Measurements from ENCODE around the gene SELL.
"Not testable (repeated sequence)": the region's sequence is repeated elsewhere in the genome, so short reads cannot be mapped to it uniquely, and the experiment has no call there.

SELL gene

DNA sequence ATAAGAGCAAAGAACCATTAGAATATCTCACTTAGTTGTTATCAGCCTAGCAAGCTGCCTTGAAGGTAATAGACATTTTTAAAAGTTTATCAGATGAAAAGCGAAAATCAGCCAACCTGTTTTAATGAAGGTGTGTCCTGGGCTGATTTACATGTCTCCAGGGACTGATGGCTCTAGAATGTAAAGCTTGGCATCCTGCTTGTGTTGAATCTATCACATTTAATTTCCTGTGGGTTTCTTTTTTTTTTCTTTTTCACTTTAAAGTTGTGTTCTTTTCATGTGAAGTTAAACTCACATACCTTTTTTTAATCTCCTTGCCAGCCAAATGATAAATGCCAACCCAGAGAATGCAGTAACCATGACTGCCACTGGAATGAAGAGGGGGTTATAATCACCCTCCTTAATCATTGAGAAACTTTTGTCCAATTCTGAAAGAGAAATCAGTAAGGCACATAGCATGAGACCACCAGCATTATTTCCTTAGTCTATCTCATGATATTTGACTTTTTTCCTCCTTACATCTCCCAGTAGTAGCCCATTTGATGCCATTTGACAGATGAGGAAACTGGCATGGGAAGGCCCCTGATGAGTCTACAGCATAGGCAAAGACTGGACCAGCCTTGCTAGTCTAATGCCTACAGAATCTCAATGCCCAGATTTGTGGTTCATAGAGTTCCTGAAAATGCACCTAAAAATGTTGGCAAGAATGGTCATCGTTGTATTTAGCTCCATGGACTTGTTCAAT lies 10.0 kb downstream of the SELL start:
- no peak for DNase-seq

DNA sequence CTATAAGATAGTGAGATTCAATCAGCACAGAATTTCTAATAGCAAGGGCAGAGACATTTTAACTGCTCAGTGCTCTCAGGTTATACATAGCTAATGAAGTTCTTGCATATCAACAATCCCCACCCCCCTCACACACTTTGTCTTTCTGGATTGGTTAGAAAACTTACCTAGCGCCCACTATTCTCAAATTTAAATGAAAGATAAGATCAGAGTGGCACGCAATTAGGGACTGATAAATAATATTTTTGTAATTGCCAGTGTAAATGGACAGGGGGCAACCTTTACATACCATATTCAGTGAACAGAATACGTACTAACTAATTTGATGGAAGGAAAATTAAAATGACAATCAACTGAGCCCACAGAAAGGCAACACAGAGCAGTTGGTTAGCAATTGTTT lies 11.7 kb downstream of the SELL start:
- DNase-seq, result no peak

DNA sequence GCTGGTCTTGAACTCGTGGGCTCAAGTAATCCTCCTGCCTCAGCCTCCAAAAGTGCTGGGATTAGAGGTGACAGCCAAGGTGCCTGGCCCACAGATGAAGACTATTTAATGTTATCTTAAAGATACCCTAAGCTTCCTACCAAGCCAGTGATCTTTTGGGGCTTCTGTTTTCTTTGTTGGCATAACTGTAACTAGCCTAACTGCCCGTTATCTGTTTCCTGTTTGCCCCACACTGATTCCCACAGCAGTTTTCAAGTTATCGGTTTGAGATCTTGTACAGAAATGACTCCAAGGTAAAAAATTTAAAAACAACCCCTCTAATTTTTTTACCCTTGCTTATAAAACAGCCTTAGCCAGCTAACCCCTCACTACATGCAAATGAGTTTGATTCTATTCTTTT lies 12.4 kb downstream of the SELL start:
- DNase-seq, result no peak

DNA sequence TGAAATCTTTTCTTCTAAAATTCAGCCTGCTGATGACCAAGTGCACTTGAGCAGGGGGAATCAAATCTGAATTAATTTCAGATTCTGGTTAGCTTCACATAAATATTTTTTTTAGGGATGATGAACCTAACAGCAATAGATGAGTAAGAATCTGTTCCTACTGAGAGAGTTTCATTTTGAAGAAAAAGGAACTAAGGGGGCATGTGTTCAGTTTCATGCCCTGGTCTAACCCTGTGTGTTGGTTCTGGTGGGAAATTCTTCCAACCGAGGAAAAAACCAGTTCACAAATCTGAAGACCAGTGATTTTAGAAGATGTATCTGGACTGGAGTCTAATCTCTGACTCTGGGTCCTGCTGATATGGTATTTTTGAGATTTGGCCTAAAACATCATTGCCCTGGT lies 13.7 kb downstream of the SELL start:
- DNase-seq, result no peak

DNA sequence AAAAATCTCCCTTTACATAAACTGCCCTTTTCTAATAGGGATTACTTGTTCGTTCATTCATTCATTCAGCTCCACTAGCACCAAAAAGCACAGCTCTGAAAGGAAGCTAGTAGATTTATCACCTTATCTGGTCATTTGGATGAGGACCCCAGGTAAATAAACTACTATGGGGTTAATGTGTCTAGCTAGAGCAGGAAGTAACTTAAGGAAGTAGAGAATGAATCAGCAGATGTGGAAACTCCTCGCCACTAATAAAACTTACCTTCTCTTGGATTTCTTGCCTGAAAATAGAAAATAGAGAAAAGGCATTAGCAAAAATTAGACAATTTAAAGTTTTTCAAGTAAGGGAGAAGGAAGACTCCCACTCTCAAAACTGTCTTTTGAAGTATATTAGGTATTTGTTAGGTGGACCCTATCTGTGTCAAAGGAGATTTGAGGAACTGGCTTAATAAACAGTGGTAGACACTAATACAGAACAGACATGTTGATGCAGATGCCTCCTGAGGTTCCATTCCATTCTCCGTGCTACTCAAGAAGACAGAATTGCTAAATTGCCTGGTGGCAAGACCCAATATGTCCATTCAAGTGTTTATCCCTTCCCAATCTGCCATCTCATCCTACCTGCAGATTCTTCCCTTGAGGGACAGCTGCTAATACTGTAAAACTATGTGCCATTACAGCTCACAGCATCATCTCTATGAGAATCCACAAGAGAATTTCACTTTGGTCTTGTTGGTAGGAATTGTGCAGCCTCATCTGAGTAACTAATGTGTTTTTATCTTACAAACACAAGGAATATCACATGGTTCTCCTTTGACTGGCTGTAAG lies 14.9 kb downstream of the SELL start:
- DNase-seq, result no peak

DNA sequence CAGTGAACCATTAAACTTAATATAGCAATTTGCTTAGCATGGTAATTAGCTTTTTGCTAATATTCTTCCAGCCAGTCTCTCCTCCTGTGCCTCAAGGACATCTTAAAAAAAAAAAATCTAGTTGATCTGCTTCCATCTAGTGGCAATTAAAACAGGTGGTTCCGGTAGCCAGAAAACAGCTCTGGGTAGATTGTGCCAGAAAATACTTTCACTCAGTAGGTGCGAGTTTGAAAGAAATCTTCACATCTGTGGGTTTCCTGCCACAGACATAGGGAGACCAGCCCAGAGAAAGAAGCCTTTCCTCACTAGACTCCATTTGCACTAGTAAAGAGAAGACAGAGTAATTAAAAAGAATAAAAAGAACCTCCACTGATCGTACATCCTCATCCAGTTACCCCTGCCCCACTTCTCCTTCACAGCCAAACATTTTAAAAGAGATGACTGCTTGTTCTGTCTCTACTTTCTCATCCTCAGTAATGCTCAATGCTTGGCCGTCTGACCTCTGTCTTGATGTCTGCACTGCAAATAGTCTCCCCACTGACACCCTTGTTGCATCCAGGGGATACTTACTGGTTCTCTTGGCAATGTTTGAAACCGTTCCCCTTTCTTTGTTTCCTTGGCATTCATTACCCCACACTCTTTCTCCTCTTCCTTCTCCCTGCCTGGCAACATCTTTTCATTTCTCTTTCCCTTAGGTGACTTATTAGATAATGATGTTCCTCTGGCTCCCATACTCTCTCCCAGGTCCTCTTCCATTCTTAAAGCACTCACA lies 16.9 kb downstream of the SELL start:
- DNase-seq, result no peak

DNA sequence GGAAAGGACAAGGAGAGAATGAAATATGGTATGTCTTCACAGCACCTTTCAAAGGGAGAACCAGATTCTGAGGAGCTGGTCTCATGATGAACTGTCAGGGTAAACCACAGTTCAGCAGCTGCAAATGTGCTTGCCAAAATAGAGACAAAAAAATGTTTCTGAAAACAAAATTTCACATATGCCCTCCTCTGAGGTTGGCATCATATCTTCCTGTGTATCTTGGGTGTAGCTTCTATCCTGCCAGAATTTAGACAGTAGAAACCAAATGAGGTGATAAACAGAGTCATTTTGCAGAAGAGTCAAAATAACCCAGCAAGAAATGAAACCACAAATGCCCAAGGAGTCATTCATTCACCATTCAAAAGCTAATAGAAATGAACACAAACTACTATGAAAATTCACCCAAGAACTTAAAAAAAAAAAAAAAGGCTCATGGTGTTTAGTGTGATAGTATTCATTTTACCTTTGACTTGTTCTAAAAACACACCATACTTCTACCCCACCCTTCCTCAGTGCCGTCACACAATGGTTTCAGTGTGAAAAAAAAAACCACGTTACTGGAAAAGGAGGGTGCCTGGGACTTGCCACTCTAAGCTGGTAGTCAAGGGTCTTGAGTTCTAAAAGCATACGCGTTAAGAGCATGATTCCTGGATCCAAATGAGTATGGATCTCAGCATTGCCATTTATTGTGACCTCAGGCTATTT lies 18.5 kb downstream of the SELL start:
- DNase-seq, result no peak

DNA sequence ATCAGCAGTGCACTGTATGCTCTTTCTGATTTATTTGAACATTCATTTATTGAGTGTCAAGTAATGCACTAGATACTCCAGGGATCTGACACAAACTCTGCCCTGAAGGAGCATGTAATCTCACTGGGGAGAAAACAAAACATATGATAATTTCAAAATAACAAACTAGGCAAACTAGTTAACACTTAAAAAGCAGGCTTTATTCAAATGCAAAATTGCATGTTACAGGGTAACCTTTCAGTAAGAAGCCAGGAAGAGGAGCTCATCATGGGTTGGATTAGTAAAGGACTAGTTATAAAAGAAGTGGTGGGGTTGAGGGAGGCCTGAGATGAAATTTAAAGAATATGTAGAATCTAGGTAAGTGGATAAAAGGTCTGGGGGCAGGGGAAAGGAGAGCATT lies 20.9 kb downstream of the SELL start:
- no peak for DNase-seq

DNA sequence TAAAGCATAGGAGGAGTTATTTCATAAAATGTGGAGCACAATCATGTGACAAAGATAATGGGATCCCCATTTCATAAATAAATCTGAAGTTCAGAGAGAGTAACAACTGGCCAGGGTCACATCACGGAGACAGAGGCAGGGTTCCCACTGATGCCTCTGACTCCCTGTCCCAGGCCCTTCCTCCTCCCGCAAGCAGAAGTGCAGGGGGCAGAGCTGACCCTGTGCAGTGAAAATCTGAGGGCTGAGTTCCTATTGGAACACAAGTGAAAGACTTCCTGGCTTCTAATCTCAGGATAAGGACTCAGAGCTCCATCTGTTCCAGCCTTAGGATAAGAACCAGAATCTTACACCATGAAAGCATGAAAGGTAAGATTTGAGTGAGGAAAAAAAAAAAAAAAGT lies 22.0 kb downstream of the SELL start:
- DNase-seq, result no peak

DNA sequence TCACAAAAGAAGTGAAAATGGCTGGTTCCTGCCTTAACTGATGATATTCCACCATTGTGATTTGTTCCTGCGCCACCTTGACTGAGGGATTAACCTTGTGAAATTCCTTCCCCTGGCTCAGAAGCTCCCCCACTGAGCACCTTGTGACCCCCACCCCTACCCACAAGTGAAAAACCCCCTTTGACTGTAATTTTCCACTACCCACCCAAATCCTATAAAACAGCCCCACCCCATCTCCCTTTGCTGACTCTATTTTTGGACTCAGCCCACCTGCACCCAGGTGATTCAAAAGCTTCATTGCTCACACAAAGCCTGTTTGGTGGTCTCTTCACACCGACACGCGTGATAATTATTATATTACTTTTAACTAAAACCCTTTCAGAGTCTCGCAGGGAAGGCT lies 23.0 kb downstream of the SELL start:
- not testable (repeated sequence) for DNase-seq

DNA sequence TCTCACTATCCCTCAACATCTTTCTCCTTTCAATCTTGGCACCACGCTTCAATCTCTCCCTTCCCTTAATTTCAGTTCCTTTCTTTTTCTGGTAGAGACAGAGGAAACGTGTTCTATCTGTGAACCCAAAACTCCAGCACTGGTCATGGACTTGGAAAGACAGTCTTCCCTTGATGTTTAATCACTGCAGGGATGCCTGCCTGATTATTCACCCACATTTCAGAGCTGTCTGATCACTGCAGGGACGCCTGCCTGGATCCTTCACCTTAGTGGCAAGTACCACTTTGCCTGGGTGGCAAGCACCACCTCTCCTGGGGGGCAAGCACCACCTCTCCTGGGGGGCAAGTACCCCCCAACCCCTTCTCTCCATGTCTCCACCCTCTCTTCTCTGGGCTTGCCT lies 27.8 kb downstream of the SELL start:
- DNase-seq, result no peak

DNA sequence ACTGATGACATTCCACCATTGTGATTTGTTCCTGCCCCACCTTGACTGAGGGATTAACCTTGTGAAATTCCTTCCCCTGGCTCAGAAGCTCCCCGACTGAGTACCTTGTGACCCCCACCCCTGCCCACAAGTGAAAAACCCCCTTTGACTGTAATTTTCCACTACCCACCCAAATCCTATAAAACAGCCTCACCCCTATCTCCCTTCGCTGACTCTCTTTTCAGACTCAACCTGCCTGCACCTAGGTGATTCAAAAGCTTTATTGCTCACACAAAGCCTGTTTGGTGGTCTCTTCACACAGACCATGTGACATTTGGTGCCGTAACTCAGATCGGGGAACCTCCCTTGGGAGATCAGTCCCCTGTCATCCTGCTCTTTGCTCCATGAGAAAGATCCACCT lies 28.3 kb downstream of the SELL start:
- not testable (repeated sequence) for DNase-seq

DNA sequence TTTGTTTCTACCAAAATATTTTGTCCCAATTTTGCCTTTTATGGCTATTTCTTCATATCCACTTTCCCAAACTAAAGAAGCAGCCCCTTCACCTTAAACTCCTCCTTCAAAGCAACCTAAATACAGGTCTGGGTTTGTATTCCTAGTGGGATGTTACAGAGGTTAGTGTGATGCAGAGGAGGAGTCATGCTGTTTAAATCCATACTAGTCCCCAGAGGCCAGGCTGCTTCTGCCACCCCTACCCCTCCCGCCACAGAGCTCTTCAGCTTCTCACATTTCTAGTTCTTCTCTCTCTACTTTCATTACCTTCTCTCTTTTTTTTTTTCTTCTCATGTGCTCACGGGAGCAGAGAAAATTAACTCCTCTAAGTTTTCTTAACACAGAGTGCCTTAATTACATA lies 29.3 kb downstream of the SELL start:
- no peak for DNase-seq

DNA sequence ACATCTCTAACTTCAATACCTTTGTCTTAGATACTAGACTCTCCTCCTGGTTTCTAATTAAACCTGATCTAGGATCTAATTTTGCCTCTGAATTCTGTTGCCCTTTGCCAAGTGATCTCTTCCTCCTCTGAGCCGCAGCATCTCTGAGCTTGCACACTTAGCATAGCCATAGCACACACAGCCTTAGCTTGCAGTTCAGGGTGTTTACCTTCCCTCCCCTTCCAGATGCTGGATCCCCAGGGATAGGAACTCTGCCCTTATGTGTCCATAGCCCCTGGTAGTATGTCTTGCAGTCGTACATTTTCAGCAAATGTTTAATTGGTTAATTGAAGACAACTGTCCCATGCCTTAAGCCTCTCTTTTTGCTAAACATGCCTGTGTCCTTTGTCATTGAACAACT lies 30.3 kb downstream of the SELL start:
- no peak for DNase-seq

DNA sequence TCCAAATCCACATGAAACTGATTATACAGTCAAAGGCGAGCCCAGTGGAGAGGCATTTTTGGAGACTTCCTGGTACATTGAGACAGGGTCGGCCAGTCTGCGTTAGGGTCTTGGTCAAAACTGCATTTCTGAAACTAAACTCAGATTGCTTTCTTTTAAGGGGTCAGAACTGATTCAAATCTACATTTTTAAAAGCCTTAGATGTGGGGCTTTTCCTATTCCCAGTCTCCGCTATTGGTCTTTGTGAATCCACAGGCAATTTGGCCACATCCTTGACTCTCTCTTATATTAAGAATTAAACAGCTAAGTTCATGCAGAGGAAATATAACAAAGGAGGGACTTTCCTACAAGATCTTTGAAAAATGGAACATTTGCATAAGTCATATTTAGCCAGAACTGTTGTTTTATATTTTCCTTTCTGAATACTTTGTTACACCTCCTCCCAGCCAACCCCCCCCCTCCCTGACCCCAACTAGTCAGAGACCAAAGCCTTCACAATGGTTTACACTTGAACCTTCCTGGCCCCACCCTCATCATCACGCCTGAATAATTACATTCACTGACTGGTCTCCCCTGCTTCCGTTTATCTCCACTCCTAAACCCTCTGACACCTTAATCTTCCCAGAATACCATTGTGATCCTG lies 30.9 kb downstream of the SELL start:
- DNase-seq, result no peak

DNA sequence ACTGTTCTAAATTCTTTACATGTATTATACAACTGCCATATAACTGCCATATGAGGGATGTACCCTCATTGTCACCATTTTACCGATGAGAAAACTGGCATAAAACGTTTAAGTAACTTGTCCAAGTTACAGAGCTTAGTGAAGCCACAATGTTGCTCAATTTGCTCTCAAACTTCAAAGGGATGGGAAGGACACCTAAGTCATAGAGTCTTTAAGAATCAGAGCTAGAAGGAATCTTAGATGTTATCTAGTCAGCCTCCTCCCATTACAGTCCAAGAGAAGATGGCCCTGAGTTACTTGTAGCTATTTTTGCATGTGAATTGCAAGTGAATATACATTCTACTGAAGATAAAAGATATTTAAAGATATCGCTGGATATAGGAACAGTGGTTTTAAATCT lies 31.7 kb downstream of the SELL start:
- no peak for DNase-seq

DNA sequence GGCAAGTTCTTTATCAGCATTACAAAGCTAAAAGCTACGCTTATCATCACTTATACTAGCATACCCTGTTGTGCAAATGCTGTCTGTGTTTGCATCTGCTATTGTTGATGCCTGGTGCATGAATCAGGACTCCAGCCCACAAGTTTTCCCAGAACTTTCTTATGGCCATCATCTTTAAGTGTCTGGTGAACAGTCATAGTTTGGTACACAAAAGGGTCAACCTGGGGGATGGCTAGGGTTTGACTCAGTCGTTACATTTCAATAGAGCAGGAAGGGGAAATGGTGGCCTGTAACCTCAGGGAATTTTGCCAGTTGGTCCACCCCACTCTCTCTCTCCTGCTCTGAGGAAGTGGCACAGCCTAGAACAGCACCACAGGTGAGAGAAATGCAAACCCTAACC lies 35.4 kb downstream of the SELL start:
- DNase-seq, result no peak

DNA sequence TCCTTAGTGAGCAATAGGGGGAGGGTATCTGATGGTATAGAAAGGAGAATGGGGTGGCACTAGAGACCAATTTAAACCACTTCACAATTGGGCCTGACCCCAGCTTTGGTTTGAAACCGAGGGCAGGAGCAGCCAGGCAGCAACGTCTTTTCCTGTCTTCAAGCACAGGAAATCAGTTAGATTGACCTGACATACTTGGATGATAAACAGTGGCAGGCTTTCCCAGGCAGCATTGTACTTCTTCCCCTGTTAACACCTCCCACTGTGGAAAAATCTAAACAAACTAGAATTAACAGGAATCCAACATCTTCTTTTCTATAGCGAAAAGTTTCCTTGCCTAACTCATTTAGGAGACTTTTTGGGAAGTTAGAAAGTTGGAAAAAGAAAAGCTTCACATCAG lies 40.6 kb downstream of the SELL start:
- DNase-seq, result no peak

DNA sequence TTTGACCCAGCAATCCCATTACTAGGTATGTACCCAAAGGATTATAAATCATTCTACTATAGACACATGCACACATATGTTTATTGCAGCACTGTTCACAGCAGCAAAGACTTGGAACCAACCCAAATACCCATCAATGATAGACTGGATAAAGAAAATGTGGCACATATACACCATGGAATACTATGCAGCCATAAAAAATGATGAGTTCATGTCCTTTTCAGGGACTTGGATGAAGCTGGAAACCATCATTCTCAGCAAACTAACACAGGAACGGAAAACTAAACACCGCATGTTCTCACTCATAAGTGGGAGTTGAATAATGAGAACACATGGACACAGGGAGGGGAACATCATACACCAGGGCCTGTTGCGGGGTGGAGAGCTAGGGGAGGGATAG lies 41.2 kb downstream of the SELL start:
- not testable (repeated sequence) for DNase-seq

DNA sequence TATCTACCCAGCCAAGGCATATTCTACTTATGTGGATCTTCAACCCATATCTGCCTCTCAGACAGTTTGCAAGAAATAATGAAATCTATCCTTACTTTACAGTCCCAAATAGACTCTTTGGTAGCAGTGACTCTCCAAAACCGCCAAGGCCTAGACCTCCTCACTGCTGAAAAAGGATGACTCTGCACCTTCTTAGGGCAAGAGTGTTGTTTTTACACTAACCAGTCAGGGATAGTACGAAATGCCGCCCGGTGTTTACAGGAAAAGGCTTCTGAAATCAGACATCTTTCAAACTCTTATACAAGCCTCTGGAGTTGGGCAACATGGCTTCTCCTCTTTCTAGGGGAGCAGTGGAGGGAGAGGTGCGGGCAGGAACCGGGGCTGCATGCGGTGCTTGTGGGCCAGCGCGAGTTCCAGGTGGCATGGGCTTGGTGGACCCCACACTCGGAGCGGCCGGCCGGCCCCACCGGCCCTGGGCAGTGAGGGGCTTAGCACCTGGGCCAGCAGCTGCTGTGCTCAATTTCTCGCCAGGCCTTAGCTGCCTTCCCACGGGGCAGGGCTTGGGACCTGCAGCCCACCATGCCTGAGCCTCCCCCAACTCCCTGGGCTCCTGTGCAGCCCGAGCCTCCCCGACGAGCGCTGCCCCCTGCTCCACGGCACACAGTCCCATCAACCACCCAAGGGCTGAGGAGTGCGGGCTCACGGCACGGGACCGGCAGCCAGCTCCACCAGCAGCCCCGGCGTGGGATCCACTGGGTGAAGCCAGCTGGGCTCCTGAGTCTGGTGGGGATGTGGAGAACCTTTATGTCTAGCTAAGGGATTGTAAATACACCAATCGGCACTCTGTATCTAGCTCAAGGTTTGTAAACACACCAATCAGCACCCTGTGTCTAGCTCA lies 43.5 kb downstream of the SELL start:
- DNase-seq, result not testable (repeated sequence)

DNA sequence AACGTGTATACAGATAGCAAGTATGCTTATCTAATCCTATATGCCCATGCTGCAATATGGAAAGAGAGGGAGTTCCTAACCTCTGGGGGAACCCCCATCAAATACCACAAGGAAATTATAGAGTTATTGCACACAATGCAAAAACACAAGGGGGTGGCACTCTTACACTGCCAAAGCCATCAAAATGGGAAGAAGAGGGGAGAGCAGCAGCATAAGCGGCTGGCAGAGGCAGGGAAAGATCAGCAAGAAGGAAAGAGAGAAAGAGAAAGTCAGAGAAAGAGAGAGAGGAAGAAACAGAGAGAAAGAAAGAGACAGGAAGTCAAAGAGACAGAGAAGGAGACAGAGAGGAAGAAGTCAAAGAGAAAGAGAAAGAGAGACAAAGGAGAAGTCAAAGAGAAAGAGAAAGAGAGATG lies 44.2 kb downstream of the SELL start:
- DNase-seq, result not testable (repeated sequence)

All from hippocampal formation (tissue), 2 donors.